Embryonic facial prominence (tissue), 1 donor: Measurements from ENCODE around the gene P3H2.

ENCODE experiments used
- DNase-seq: peaks from one replicate; pipeline ENCODE4 v3.0.0-alpha.2; 2016; ENCODE audit errors: extremely low spot score

The P3H2 gene

DNA sequence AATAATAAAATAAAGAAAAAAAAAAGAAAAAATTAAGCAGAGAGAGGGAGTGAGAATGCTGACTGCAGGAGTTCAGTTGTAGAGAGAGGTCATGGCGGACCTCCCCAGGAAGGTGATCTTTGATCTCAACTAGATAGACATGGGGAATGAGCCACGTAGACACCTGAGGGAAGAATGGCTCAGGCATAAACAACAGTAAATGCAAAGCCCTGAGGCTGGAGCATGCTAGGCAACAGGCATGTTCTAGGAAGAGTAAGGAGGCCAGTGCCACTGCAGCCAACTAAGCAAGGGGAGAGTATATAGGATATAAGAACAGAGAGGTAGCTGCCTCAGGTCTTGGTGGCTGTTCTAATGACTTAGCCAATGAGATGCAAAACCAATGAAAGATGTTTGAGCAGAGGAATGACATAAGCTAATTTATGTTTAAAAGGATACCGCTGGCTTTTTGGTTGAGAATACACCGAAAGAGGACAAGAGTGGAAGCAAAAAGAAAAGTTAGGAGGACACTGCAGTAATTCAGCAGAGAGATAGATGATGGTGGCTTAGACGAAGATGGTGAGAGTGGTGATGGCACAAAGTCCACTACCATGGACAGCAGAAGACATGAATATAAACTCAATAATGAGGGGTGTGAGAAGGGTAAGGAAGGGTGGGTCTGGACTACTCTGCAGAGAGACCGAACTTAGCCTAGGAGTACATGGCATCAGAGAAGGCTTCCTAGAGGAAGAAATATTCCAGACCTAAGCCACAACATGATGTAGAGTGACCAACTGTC is 174.6 kb downstream of the P3H2 start:
- DNase-seq, result no peak

- DNase-seq, result no peak
These were observed 176.2 kb downstream of the P3H2 start for GRCh38 chr3:189944285-189945145.

DNA sequence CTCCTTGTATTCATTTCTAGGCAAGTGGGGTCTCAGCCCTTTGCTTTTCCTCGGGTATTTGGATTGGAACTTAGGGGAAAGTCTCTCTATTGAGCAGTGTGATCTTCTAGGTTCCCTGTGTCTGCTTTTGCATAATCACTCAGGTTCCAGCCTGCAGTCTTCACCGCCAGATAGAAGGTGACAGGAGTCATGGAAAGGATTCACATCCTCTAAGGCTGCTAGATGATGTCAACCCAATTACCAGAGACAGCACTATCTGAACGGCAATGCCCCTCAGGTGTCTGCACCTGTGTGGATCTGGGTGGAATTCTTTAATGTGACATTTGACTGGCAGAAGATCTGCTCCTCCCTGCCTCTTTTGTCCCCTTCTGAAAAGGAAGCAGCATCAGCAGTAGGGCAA is 177.7 kb downstream of the P3H2 start:
- no peak for DNase-seq

DNA sequence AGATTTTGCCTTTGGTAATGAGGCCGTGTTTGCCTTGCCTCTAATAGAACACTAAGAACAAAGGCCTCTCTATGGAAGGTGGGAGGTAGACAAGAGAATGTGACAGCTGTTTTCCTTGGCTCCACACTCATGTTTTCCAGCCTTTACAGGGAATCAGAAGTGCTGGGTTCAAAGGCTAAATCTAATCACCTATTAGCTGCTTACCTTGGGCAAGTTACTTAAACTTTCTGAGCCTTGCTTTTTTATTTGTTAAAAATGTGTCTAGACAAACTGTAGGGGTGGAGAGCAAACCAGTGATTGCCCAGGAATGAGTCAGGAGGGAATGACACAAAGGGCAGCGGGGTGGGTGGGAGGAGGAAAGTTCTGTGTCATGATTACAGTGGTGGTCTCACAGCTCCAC is 179.0 kb downstream of the P3H2 start:
- DNase-seq, result no peak

DNA sequence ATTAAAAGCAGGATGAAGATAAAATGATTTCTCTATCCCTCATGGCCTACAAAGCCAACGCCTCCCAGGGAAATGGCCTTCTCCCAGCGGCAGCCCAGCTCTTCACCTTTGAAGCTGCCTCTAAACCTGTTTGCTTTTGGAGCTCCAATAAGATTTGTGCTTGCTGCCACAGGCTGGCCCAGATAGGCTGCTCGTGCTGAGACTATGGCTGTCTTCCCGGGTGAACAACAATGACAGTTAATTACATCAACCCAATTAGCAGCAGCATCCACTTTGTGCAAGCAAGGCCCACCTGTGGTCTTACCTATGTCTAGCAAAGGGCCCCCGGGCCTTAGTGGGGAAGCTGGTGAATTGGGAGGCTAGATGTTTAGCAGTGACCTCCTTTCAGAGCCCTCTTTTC is 179.6 kb downstream of the P3H2 start:
- no peak for DNase-seq

DNA sequence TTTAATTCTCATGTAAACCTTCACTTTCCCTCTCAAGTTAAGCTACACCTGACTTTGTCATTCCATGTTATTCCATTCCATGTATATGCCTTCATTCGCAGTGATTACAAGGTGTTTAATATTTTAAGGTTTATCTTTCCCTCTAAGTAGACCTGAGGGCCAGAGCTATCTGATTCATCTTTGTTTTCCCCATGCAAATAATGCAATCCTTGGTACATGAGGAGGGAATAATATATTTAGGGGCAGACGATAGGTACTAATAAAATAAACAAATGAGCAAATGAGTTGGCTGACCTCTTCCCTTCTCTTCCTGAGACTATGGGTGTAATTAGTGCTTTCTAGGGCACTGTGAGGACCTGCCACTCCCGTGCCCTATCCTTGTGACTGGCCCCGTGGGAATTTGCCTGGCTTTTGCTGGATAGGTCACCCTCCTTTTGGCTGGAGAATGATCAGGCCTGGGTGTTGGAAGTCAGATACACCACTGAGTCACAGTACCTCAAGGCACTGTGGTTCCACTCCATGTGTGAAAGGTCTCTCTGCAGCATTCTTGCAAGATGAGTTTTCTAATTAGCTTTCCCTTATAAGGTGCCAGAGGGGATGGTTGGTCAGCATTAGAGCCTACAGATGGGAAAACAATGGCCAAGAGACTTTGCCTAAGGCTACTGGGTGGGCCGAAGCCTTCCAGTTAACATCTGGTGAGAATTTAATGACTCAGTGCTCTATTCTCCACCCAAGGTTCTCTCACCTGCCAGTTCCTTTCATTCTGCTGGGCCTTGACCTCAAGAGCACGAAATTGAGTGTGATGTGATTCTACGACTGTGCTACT is 183.2 kb downstream of the P3H2 start:
- no peak for DNase-seq

GRCh38 chr3:189936201-189936945 is 184.3 kb downstream of the P3H2 start:
- DNase-seq, result no peak

DNA sequence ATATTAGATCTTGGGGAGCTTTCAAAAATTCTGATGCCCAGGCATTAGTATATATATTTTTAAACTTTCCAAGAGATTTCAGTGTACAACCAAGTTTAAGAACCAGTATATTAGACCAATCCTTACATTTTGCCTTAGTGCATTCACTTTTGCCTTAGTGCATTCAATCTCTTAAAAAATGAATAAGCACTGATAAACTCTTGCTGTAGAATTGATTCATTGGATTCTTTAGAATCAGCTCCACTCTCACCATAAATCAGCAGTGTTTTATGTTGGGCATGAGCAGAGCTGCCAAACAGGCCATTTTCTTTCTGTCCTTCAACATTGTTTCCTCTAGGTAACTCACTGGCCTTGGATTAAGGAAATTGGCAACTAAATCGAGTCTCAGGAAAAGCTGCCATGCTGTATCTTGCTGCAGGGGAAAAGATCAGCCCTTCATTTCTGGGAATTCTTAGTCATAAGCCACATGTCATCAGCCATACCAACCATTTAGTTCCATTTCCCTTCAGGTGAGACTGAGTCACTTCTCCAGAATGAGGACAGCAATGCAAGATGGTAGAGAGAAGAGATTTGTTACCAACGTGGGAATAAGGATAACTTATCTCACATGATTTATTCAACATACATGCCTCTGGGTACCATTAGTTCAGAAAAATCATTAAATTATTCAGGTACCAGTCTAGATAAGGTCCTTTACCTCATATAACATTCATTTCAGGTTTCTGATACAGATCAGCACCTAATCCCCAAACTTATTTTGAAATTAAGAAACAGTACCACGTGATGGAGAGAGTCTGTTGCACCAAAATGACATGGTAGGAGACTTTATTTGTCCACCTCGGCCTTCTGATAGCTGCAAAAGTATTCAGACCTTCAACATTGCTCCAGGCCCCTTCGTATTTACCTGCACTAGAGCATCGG is 192.5 kb downstream of the P3H2 start:
- DNase-seq, result no peak

DNA sequence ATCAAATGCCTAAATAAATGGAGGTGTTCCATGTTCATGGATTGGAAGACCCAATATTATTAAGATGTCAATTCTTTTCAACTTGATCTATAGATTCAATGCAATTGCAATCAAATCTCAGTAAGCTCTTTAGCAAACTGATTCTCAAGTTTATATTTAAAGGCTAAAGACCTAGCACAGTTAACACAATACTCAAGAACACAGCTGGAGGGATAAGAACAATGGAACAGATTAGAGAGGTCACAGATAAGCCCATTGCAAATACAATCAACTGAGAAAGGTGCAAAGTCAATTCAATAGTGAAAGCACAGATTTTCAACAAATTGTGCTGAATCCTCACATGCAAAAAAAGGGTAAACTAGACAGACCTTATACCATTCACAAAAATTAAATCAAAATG is 198.9 kb downstream of the P3H2 start:
- DNase-seq, result no peak

- no peak for DNase-seq
These were observed 205.9 kb downstream of the P3H2 start for GRCh38 chr3:189914799-189915198.

DNA sequence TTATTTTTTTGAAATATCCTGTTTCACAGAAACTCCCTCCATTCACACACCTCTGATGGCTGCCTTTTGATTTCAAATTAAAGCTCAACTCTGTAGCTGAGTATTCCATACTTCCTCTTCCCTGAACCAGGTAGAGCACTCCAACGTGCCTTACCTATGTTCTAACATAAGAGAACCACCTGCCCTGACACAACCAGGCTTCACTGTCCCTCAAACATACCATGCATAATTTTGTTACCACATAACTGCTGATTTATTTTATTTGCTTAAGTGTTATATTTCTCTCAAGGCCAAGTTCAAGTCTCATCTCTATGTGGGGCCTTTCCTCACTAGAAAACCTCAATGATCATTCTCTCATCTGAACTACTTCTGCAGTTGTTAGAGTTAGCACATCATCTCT is 209.7 kb downstream of the P3H2 start:
- no peak for DNase-seq

- DNase-seq, result no peak
These were observed 211.1 kb downstream of the P3H2 start for GRCh38 chr3:189909573-189909972.

DNA sequence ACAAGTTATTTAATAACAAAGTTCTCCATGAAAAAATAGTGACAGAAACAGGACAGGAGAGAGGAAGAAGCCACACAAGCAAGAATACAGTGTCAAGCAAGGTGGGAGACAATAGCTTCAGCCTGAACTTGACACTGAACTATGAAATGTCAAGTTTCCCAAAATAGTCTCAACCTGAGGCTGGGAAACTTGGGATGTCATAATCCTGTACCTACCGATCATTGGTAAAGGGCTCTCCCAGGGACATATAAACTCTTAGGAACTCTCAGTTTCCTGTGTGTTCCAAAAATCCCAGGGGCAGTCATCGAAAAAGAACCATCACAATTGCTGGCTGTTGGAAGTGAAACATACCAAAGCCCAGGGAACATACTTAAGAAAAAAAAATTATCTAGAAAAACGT is 211.6 kb downstream of the P3H2 start:
- DNase-seq, result no peak

DNA sequence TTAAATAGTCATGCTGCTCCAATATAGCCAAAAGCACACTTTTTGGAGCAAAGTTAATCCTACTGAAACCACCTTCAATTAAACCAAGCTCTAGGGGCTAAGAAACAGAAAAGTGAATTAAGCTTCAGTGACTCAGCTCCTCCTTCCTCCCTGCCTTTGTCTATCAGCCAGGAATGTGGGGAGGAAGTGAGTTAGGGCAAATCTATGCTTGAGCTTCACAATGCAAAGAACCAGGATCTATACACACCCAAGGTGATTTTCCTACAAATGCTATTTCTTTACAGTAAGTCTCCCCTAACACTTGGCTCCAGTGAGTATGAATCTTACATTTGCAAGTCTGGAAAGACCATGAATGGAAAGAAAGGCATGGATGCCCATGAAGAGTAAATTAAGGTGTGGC is 212.1 kb downstream of the P3H2 start:
- DNase-seq, result no peak

GRCh38 chr3:189907803-189908202 is 212.9 kb downstream of the P3H2 start:
- DNase-seq, result no peak
